ENCODE measurements around the gene APOBEC2. TPM values are rescaled to one million over a fixed set of nuclear protein-coding genes. Genes with fewer than 3 reads are reported as not detected.

Gene APOBEC2
- total and polyA plus RNA-seq, 9 of the 15 experiments (the other 6 are each of a cell fraction or from before 2014, with no cell fraction given), result 0.25 to 1.6 TPM; not detected in 7

- TF ChIP-seq MGA (IDR thresholded peaks at IDR 0.05) (no peak; the same call in 1 of the 2 replicates), ZNF253 (CRISPR knock-in tag; conservative IDR thresholded peaks at IDR 0.05) (no peak), MCM3 (IDR thresholded peaks at IDR 0.05) (no peak), CAMTA2 (CRISPR knock-in tag; conservative IDR thresholded peaks at IDR 0.05) (no peak), HNRNPLL (IDR thresholded peaks at IDR 0.05; ENCODE audit: low read depth, low read length, poor library complexity, severe bottlenecking) (peak; percentile 36), XRCC3 (IDR thresholded peaks at IDR 0.05) (no peak), NCOR1 (IDR thresholded peaks at IDR 0.05) (no peak), SNIP1 (IDR thresholded peaks at IDR 0.05; ENCODE audit: low read depth) (no peak), ZNF23 (CRISPR knock-in tag; IDR thresholded peaks at IDR 0.05) (no peak), BCOR (IDR thresholded peaks at IDR 0.05) (no peak; the same call in 1 of the 2 replicates), CHCHD3 (CRISPR knock-in tag; IDR thresholded peaks at IDR 0.05) (no peak)
- TF ChIP-seq, protein P1, sequence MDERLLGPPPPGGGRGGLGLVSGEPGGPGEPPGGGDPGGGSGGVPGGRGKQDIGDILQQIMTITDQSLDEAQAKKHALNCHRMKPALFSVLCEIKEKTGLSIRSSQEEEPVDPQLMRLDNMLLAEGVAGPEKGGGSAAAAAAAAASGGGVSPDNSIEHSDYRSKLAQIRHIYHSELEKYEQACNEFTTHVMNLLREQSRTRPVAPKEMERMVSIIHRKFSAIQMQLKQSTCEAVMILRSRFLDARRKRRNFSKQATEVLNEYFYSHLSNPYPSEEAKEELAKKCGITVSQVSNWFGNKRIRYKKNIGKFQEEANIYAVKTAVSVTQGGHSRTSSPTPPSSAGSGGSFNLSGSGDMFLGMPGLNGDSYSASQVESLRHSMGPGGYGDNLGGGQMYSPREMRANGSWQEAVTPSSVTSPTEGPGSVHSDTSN (CRISPR knock-in tag; IDR thresholded peaks at IDR 0.05; ENCODE audit: low read depth), result no peak
- TF ChIP-seq, protein P1 (tag; conservative IDR thresholded peaks at IDR 0.05; ENCODE audit: low read depth), result no peak
- TF ChIP-seq, protein P2, sequence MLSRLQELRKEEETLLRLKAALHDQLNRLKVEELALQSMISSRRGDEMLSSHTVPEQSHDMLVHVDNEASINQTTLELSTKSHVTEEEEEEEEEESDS (CRISPR knock-in tag; IDR thresholded peaks at IDR 0.05), result no peak
Measured at GRCh38 chr6:41073968-41074691, 21.1 kb downstream of the APOBEC2 start (continued).

Measured in K562 (cell line).